Left lung (tissue), 10 donors: ENCODE measurements around the gene MAP6D1. TPM values are rescaled to one million over a fixed set of nuclear protein-coding genes. Genes with fewer than 3 reads are reported as not detected.
A peak's percentile ranks its signal among the peaks of the same experiment; 100 is the strongest.

Source experiments
- ATAC-seq: fragments of 200-7000 bp; cut with Tn5 transposase; one replicate; pipeline ENCODE4 v1.9.1; 2020; ENCODE audit warnings: moderate library complexity
- DNase-seq, 4 donors: peaks; one replicate each; pipeline ENCODE4 v3.0.0-alpha.2; 2013 to 2020
- H3K27ac ChIP-seq, 2 donors: fragments of 200-600 bp; sonication (generic) in 1 of 2; one replicate each; pipeline versions ENCODE4 v1.5.0 to v1.8.0; 2020 to 2021
- H3K27me3 ChIP-seq, 2 donors: fragments of 200-600 bp; sonication (generic) in 1 of 2; one replicate each; pipeline versions ENCODE4 v1.5.0 to v1.8.0; 2020 to 2021
- H3K36me3 ChIP-seq, 2 donors: fragments of 200-600 bp; sonication (generic) in 1 of 2; one replicate each; pipeline versions ENCODE4 v1.5.0 to v1.8.0; 2020 to 2021
- H3K4me1 ChIP-seq, 2 donors: fragments of 200-600 bp; one replicate each; pipeline ENCODE4 v1.8.0; 2021
- H3K4me3 ChIP-seq, 2 donors: fragments of 200-600 bp; sonication (generic) in 1 of 2; one replicate each; pipeline versions ENCODE4 v1.5.0 to v1.8.0; 2020 to 2021; ENCODE audit warnings: mild to moderate bottlenecking in 1 of 2
- H3K9me3 ChIP-seq, 2 donors: fragments of 200-600 bp; sonication (generic) in 1 of 2; one replicate each; pipeline versions ENCODE4 v1.5.0 to v1.8.0; 2020 to 2021
- CTCF ChIP-seq, 2 donors: fragments of 200-600 bp; sonication (generic) in 1 of 2; IDR thresholded peaks; one replicate each; pipeline versions ENCODE4 v1.5.0 to v1.8.0; 2021; ENCODE audit warnings: antibody characterized with exemption in 2 of 2
- intact Hi-C, 2 donors: fragments of 100-400 bp; cut with DNase I; formaldehyde crosslinking; loops; one replicate each; pipeline versions ENCODE4 v1.11.2 to v1.14.2; 2022
- polyA plus RNA-seq, 6 donors: library from polyadenylated mRNA; unstranded; fragments of 120-200 nt; gene quantifications; one replicate each; pipeline ENCODE4 v1.2.1, GENCODE V29; 2013; ENCODE audit not compliant: insufficient read length in 6 of 6
- total RNA-seq, 2 donors: library from RNA; stranded (reverse); fragmentation: NEBNext Ultra II Directional; extraction: Animal tissue kit (Norgen Biotek cat#: 25700); gene quantifications; one replicate each; pipeline ENCODE4 v1.2.1, GENCODE V29; 2021
- donor health status: DM: no; HTN: yes; CAD: no.
- donor health status: DM: no; HTN: no; CAD: no.

MAP6D1 gene
- total and polyA plus RNA-seq, 8 donors, result 0.38 to 2.2 (median 0.83) TPM

- no peaks in the 10 kb centered on the region for H3K27me3 ChIP-seq
- no peak overlapping the region for H3K4me3 ChIP-seq
- no peak for ATAC-seq
- no peak for TF ChIP-seq CTCF (IDR thresholded peaks at IDR 0.05)
- DNase-seq, result no peak
- H3K4me1 ChIP-seq, result no peaks in the 10 kb centered on the region
- H3K27ac ChIP-seq, result no peak overlapping the region
- intact Hi-C loops, result no loop called here
- peaks cover 0 to 95% of the 10 kb centered on the region in 2 donors for H3K36me3 ChIP-seq
- no peaks in the 10 kb centered on the region for H3K9me3 ChIP-seq
Measured at GRCh38 chr3:183862610-183863009, 37.2 kb upstream of the MAP6D1 start.

- peaks cover 0 to 84% of the 10 kb centered on the region in 2 donors for H3K36me3 ChIP-seq
- intact Hi-C loops, result no loop called here
Measured at GRCh38 chr3:183857863-183858262, 32.5 kb upstream of the MAP6D1 start.

GRCh38 chr3:183854318-183855035 is 29.1 kb upstream of the MAP6D1 start:
- H3K36me3 ChIP-seq, result peaks cover 0 to 58% of the 10 kb centered on the region in 2 donors
- TF ChIP-seq CTCF (IDR thresholded peaks at IDR 0.05), result no peak
- H3K27me3 ChIP-seq, result no peaks in the 10 kb centered on the region
- H3K4me3 ChIP-seq, result no peak overlapping the region
- no peak for ATAC-seq
- H3K4me1 ChIP-seq, result no peaks in the 10 kb centered on the region
- H3K9me3 ChIP-seq, result no peaks in the 10 kb centered on the region
- no peak overlapping the region for H3K27ac ChIP-seq
- intact Hi-C loops, result no loop called here
- DNase-seq, result no peak

More at GRCh38 chr3:183857863-183858262, 32.5 kb upstream of the MAP6D1 start:
- peak; percentile 70 for ATAC-seq
- no peaks in the 10 kb centered on the region for H3K9me3 ChIP-seq
- no peak overlapping the region for H3K27ac ChIP-seq
- no peaks in the 10 kb centered on the region for H3K4me1 ChIP-seq
- DNase-seq, result no peak
- no peak overlapping the region for H3K4me3 ChIP-seq
- TF ChIP-seq CTCF (IDR thresholded peaks at IDR 0.05), result no peak
- H3K27me3 ChIP-seq, result no peaks in the 10 kb centered on the region

GRCh38 chr3:183845608-183846288 is 20.4 kb upstream of the MAP6D1 start:
- peak; percentile 44 for ATAC-seq
- Histone ChIP-seq H3K4me1 (peaks cover 0 to 18% of the 10 kb centered on the region in 2 donors), H3K27ac (no peak overlapping the region), H3K9me3 (no peaks in the 10 kb centered on the region), H3K27me3 (no peaks in the 10 kb centered on the region), H3K4me3 (no peak overlapping the region), H3K36me3 (peaks cover 0 to 66% of the 10 kb centered on the region in 2 donors)
- no peak for TF ChIP-seq CTCF (IDR thresholded peaks at IDR 0.05)
- no peak for DNase-seq
- intact Hi-C loops, result no loop called here

GRCh38 chr3:183845090-183845489 is 19.7 kb upstream of the MAP6D1 start:
- TF ChIP-seq CTCF (IDR thresholded peaks at IDR 0.05), result no peak
- intact Hi-C loops, result no loop called here
- H3K9me3 ChIP-seq, result no peaks in the 10 kb centered on the region
- DNase-seq (no peak), ATAC-seq (peak; percentile 67)
- H3K36me3 ChIP-seq, result peaks cover 0 to 72% of the 10 kb centered on the region in 2 donors
- peaks cover 0 to 18% of the 10 kb centered on the region in 2 donors for H3K4me1 ChIP-seq
- no peak overlapping the region for H3K27ac ChIP-seq
- no peak overlapping the region for H3K4me3 ChIP-seq
- no peaks in the 10 kb centered on the region for H3K27me3 ChIP-seq
